ENCODE results near the gene CHI3L1.

Gene CHI3L1

GRCh38 chr1:203200916-203201315, 14.4 kb upstream of the CHI3L1 start:
- no peak overlapping the region for H2AFZ ChIP-seq (ENCODE audit: low read depth, low read length)
- H4K20me1 ChIP-seq (ENCODE audit: insufficient read depth, low read length) = no peaks in the 10 kb centered on the region
- H3K27ac ChIP-seq (ENCODE audit: low read length) = no peak overlapping the region
- no peaks in the 10 kb centered on the region for H3K36me3 ChIP-seq (replicated peaks; ENCODE audit: low read depth, low read length)
- H3K79me2 ChIP-seq (ENCODE audit: low read length) = no peaks in the 10 kb centered on the region
- H3K27me3 ChIP-seq (ENCODE audit: low read depth, low read length) = peaks cover 74% of the 10 kb centered on the region
- H3K9ac ChIP-seq (ENCODE audit: low read length) = no peak overlapping the region
- TF ChIP-seq CTCF (IDR thresholded peaks at IDR 0.05; ENCODE audit: low read depth, low read length) (no peak), EZH2phosphoT487 (IDR thresholded peaks at IDR 0.05; ENCODE audit: low read depth) (no peak)
- H3K4me1 ChIP-seq (ENCODE audit: low read length) = no peaks in the 10 kb centered on the region
- H3K9me3 ChIP-seq (ENCODE audit: insufficient read depth, low read length) = no peaks in the 10 kb centered on the region
- no peak overlapping the region for H3K4me3 ChIP-seq (ENCODE audit: low read length)
- no peak overlapping the region for H3K4me2 ChIP-seq (ENCODE audit: low read length)

DNA sequence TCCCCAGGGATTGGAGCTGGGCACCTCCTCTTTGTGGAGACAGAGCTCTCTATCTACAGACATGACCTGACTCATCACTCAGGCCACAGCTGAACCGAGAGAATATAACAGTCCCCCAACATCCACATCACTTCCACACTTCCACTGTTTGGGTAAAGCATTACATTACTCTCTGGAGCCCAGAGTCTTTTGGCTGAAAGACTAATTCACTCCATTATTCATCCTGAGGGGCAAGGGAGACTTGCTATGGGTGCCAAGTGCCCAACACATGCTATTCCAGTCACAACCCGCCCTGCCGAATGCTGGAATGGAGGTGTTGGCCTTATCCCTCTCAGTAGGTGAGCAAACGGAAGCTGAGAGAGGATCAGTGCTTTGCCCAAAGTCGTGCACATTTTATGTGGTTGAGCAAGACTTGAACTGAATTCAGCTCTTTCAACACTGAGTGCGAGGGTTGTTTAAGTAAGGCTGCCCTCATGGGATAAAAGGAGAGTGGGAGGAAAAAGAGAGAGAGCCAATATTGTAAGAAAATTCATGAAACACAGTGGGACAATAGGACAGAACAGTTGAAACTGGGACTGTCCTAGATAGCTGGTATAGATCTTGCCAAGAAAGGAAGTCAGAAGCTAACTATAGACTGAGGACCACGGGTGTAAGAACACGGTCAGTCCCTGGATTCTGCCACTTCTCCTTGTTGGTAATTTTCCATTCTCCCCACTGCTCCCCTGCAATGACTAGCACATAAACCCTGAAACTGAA, 13.5 kb upstream of the CHI3L1 start:
- H3K79me2 ChIP-seq (ENCODE audit: low read length) = no peaks in the 10 kb centered on the region
- no peak overlapping the region for H2AFZ ChIP-seq (ENCODE audit: low read depth, low read length)
- H3K36me3 ChIP-seq (replicated peaks; ENCODE audit: low read depth, low read length) = no peaks in the 10 kb centered on the region
- H3K4me3 ChIP-seq (ENCODE audit: low read length) = no peak overlapping the region
- no peaks in the 10 kb centered on the region for H4K20me1 ChIP-seq (ENCODE audit: insufficient read depth, low read length)
- H3K27me3 ChIP-seq (ENCODE audit: low read depth, low read length) = peaks cover 81% of the 10 kb centered on the region
- H3K9ac ChIP-seq (ENCODE audit: low read length) = no peak overlapping the region
- no peak overlapping the region for H3K4me2 ChIP-seq (ENCODE audit: low read length)
- no peaks in the 10 kb centered on the region for H3K4me1 ChIP-seq (ENCODE audit: low read length)
- no peak overlapping the region for H3K27ac ChIP-seq (ENCODE audit: low read length)
- TF ChIP-seq CTCF (IDR thresholded peaks at IDR 0.05; ENCODE audit: low read depth, low read length) (no peak), EZH2phosphoT487 (IDR thresholded peaks at IDR 0.05; ENCODE audit: low read depth) (no peak)
- no peaks in the 10 kb centered on the region for H3K9me3 ChIP-seq (ENCODE audit: insufficient read depth, low read length)

- H3K27me3 ChIP-seq (ENCODE audit: low read depth, low read length) = peaks cover 79% of the 10 kb centered on the region
- no peaks in the 10 kb centered on the region for H3K36me3 ChIP-seq (replicated peaks; ENCODE audit: low read depth, low read length)
- H3K4me2 ChIP-seq (ENCODE audit: low read length) = no peak overlapping the region
- no peak overlapping the region for H2AFZ ChIP-seq (ENCODE audit: low read depth, low read length)
- H3K4me3 ChIP-seq (ENCODE audit: low read length) = no peak overlapping the region
- TF ChIP-seq CTCF (IDR thresholded peaks at IDR 0.05; ENCODE audit: low read depth, low read length) (no peak), EZH2phosphoT487 (IDR thresholded peaks at IDR 0.05; ENCODE audit: low read depth) (no peak)
- no peak overlapping the region for H3K27ac ChIP-seq (ENCODE audit: low read length)
- no peak overlapping the region for H3K9ac ChIP-seq (ENCODE audit: low read length)
- H3K79me2 ChIP-seq (ENCODE audit: low read length) = no peaks in the 10 kb centered on the region
- H4K20me1 ChIP-seq (ENCODE audit: insufficient read depth, low read length) = no peaks in the 10 kb centered on the region
- H3K9me3 ChIP-seq (ENCODE audit: insufficient read depth, low read length) = no peaks in the 10 kb centered on the region
- no peaks in the 10 kb centered on the region for H3K4me1 ChIP-seq (ENCODE audit: low read length)
These were observed 12.9 kb upstream of the CHI3L1 start for GRCh38 chr1:203199481-203199815.

DNA sequence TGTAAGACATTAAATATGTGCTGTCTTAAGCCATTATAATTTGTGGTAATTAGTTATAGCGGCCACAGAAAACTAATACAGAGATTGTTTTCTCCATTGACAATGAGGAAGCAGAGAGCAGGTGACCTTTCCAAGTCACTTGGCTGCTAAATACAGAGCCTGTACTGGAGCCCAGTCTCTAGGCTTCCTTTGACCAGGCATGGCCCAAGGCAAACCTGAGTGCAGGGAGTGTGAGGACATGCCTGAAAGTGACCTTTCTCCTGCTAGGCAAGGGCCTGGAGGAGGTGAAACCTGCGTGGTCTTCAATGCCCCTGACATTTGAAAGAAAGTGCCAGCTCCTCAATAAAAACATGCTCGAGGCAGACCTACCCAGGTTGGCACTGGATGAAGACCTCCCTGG, 12.5 kb upstream of the CHI3L1 start:
- peaks cover 75% of the 10 kb centered on the region for H3K27me3 ChIP-seq (ENCODE audit: low read depth, low read length)
- no peaks in the 10 kb centered on the region for H3K9me3 ChIP-seq (ENCODE audit: insufficient read depth, low read length)
- H2AFZ ChIP-seq (ENCODE audit: low read depth, low read length) = no peak overlapping the region
- no peak for TF ChIP-seq CTCF (IDR thresholded peaks at IDR 0.05; ENCODE audit: low read depth, low read length)
- TF ChIP-seq EZH2phosphoT487 (IDR thresholded peaks at IDR 0.05; ENCODE audit: low read depth) = no peak
- H3K4me1 ChIP-seq (ENCODE audit: low read length) = no peaks in the 10 kb centered on the region
- H3K9ac ChIP-seq (ENCODE audit: low read length) = no peak overlapping the region
- H3K27ac ChIP-seq (ENCODE audit: low read length) = no peak overlapping the region
- H3K79me2 ChIP-seq (ENCODE audit: low read length) = no peaks in the 10 kb centered on the region
- no peak overlapping the region for H3K4me2 ChIP-seq (ENCODE audit: low read length)
- no peaks in the 10 kb centered on the region for H3K36me3 ChIP-seq (replicated peaks; ENCODE audit: low read depth, low read length)
- no peaks in the 10 kb centered on the region for H4K20me1 ChIP-seq (ENCODE audit: insufficient read depth, low read length)
- no peak overlapping the region for H3K4me3 ChIP-seq (ENCODE audit: low read length)

Data from OCI-LY3 (cell line).